NCI-H526 treated with DMSO at 0.1 percent for 48 hours (cell line): ENCODE data around the gene IFNGR1.

Source experiments
- DNase-seq: peaks from one replicate; lab custom pipeline; 2025; lab: John Stamatoyannopoulos, UW

Gene IFNGR1

DNA sequence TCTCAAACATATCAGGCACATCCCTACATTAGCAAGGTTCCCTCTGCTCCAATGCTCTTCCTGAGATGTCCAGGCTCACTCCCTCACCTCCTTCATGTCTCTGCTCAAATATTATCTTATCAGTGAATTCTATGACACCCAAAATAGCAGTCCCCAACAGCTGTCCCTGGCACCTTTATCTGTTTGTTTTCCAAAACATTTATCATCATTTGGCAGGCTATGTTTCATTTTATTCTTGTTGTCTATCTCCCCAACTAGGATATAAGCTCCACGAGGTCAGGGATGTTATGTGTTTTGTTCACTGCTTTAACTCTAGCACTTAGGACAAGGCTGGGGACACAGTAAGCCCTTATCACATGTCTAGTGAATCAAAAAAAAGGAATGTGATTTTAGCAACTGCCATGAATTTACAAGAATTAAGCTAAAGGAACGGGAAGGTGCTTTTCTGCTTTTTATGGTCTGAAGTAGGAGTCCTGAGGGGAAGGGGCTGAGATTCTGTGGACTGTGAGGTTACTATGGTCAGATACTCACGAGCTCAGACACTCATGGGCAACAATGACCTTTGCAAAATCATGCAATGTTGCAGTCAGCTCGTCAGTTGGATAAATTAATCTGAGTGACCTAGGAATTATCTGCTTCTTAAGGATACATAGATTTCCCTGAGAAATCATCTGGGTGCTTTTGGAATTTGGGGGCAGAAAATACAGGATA lies 43.9 kb downstream of the IFNGR1 start:
- DNase-seq, result no peak

DNA sequence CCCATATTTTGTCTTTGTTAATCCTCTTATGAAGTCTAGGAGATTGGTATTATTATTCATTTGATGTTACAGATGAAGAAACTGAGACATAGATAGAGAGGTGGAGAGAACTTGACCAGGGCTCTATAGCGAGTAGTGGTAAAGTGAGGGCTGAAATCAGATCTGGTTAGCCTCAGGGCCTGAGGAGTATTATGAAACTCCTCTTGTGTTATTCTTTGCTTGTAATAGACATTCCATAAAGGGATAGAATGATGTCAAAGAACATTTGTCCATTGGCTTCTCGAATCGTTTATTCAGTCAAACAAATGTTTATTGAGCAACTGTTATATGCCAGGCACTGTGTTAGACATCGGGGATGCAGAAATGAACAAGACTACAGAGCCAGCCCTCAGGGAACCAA lies 45.7 kb downstream of the IFNGR1 start, which contains the start of gene IL22RA2:
Gene IL22RA2, minus strand, starts transcription at position 144 of the 400 bp plus-strand sequence. CDS start 11,895 bp downstream, outside the sequence.
- DNase-seq, result no peak

DNA sequence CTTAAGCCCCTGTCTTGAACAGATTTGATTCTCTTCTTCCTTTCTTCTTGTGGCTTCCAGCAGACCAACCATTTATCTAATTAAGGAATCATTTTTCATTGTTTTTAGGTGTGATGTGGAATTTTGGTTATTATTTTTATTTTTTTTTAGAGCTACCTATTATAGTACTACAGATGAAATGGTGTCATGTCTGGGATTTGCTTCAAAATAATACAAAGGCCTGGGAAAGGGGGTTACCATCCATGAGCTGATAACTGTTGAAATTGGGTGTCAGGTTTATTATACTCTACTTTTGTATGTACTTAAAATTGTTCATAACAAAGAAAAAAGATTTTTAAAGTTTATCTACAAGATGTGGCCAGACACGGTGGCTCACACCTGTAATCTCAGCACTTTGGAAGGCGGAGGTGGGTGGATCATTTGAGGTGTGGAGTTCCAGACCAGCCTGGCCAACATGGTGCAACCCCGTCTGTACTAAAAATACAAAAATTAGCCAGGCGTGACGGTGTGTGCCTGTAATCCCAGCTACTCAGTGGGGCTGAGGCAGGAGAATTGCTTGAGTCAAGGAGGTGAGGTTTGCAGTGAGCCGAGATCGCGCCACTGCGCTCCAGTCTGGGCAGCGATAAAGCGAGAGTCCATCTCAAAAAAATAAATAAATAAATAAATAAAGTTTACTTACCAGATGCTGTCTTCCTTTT lies 46.3 kb downstream of the IFNGR1 start:
- DNase-seq, result no peak

DNA sequence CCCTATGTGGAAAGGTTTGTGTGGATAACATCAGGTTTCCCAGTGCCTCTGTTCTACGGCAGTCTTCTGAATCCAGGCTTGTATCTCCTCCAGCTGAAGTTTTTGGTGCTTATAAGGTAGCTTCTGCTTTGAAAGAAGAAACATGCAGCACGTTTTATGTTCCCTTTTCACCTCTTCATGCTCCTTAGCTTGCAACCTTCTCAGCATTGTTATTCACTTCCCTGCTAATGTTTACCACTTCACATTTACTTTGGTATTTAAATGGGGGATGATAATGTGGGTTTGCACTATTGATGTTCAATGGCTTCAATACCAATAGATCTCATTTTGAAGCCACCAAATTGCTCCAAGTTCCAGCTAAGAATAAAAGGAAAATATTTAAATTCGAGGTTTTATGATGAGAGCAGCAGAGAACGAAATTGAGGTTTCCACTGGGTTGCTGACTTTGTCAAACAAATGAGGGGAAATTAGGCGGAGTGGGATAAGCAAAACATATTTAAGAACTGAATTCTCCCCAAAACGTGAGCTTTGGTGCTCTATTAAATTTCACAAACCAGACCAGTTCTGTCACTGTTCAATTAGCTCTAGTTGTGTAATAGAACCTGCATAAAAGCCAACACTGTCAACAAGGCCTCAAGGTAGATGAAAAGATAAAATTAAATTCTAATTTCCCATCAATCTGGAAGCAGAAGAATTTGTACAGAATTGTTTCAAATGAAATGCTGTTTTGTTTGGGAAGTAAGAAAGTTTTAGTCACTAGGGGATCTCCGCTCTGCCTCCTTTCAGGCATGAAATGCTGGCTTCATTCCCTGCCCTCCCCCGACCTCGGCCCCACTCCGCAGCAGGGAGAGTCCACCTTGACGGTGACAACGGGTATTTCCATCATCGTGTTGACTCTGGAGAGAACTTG lies 47.1 kb downstream of the IFNGR1 start:
- no peak for DNase-seq

DNA sequence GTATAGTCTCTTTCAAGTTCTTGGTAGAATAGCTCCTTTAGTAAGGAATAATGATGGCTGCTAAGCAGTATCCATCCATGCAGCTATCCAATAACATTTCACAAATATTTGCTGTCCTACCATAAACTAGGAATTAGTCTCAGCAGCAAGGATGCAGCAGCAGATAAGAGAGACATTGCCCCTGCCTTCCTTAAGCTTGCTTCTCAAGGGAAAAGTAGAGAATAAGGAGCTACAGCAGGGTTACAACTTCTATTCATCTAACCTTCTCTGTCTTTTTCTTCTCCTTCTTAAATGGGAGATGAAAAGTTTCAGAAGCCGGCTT lies 48.2 kb downstream of the IFNGR1 start:
- no peak for DNase-seq

DNA sequence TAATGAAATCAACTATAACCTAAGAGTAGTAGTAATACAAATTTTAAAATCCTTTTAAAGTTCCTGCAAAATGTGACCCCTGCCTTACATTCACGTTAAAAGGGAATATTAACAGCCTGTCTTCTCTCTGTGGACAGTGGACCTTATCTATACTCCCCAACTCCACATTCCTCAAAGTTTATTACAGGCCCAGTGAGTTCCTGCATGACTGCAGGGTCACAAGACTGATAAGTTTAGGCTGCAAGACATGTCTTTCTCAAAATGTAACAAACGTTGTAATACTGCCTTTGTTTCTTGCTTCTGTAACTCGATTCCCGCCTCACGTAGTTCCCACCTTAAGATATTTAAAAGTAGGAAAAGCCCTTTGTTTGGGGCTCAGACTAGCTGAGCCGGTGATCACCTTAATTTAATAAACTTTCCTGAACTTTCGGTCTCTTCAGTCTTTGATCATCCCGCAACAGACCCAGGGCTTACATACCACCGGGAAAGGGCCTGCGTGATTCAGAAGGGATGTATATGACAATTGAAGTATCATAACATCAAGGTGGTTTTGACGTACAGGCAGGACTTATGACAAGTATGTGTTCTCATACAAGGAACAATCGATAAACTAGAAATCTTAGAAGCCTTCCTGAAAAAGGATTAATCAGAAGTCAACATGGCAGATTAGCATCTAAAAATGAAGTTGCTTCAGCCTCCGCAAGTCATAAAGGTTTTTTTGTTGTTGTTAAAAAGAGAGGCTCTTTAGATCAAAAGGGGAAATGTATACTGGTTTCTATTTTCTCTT lies 48.7 kb downstream of the IFNGR1 start:
- no peak for DNase-seq

DNA sequence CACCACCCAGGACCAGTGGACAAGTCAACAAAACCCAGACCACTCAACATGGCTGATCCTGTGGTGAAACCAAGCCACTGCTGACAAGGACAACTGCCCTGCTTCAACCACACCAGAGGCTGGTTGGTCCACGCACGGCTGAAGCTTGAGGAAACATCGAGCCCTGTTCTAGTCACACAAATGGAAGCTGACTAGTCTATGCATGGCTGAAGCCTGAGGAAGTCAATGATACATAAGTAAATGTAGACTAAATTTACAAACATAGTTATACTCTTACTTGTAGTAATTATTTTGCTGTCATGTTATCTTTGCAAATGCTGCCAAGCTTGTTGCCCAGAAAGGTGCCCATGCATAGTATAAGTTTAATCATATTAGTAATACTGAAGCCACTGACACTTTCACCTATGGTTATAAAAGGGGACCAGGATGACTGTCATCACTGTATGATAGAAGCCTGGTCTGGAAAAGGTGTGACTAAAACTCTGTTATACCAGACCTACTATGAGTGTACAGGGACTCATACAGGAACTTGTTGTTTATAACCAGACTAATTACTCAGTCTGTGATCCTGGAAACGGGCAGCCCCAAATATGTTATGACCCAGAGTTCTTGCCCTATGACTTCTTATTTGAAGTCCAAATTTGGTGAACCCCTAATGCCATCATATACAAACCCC lies 51.3 kb downstream of the IFNGR1 start:
- DNase-seq, result no peak

DNA sequence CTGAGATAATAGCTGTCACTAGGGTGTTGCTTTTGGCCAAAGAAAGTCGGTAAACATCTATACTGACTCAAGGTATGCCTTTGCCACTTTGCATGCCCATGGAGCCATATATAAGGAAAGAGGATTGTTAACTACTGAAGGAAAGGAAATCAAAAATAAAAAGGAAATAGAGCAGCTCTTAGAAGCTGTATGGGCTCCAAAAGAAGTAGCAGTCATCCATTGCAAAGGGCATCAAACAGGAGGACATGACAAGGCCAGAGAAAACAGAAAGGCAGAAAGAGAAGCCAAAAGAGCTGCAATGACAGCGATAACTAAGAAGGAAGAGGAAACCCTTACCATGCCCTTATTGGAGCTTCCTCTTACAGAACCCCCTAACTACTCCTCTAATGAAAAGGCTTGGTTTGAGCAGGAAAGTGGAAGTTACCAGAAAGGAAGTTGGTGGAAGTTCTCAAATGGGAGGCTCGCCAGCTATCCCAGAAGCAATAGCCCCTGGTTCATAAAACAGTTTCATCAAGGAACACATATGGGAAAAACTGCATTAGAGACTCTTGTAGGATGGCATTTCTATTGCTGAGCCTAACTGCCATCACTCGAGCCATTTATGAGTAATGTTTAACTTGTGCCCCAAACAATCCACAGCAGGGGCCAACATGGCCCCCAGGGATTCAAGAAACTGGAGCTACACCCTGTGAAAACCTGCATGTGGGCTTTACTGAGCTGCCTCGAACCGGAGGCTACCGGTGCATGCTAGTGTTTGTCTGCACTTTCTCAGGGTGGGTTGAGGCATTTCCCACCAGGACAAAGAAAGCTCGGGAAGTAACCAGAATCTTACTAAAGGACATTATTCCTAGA lies 52.7 kb downstream of the IFNGR1 start:
- no peak for DNase-seq

DNA sequence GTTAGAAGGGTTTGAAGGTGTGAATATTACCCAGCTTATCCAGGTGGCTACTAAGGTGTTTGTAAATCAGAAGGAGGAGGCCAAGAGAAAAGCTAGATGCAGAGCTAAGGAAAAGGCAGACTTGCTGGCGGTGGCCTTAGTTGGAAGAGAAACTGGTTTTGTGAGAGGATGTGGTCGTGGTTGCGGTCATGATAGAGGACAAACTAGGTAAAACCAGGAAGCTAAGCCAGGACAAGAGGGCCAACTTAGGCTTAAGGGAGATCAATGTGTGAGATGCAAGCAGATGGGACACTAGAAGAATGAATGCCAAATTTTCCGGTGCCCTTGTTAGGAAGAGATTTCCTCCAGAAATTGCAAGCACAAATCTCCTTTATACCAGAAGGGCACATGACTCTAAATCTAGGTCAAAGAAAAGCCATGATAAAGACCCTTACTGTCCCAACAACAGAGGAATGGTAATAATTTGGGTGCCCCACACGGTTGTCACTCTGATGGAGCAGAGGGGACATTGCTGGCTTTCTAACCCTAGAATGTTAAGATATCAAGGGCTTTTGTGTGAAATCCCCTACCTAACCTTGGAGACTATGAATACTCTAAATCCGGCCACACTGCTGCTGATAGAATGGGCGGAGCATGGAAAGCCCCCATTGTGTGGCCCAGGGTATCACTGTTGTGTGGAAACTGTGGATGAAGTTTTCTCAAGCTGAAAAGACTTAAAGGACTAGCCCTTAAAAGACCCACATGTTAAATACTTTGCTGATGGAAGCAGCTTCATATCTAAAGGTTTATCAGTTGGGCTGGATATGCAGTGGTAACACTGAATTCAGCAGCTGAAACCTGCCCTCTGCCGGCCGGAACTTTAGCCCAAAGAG lies 53.6 kb downstream of the IFNGR1 start:
- peak; percentile 10 for DNase-seq

DNA sequence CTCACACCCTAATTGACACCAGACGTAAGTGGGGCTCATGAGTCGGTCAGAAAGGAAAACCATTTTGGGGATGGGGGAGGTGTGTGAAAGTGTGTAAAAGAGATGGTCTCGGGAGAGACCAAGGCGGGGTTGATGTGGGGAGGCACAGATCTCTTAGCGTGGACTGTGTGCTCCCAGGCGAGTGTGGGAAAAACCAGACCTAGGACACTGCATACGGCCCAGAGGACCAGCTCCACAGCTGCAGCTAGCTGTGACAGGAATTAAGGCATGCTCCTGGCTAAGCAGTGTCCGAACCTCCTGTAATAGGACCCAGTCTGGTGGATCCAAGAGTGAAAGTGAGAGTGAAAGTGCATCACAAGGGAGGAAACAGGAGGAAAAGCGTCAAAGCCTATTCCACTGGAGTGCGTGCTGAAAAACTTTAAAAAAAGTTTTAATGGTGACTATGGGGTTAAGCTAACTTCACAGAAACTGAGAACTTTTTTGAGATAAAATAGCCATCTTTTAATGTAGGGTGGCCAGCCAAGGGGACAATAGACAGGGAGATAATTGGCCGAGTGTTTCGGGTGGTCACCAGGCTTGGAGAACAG lies 55.4 kb downstream of the IFNGR1 start:
- no peak for DNase-seq

DNA sequence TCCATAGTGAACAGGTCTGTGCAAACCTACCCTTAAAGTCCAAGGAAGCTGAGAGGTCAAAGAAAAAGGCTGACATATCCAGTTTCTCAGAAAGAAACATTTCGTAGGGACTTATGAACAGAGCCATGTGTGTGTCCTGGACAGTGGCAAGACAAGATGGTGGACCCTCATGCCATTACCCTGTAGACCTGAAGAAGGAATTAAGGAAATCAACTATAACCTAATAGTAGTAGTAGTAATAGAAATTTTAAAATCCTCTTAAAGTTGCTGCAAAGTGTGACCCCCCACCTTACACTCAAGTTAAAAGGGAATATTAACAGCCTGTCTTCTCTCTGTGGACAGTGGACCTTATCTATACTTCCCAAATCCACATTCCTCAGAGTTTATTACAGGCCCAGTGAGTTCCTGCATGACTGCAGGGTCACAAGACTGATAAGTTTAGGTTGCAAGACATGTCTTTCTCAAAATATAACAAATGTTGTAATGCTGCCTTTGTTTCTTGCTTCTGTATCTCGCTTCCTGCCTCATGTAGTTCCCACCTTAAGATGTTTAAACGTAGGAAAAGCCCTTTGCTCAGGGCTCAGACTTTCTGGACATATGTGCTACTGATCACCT lies 56.4 kb downstream of the IFNGR1 start:
- DNase-seq, result no peak

DNA sequence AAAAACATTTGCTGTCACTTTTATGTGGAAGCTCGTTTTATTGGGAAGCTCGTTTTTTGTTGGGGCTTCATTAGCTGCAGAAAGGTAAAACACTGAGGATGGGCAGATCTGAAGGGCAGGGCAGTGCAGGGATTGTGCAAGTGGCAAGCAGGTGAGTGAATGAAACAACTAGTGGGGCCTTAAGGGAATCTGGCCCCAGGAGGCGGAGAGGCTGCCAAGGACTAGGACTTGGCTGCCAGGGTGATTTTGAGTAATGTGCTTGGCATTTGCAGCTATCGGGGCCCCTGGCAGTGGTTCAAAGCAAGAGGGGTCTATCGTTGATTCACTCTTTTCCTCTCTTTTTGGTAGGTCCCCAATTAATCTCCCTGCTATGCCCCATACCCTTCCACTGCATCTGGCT lies 57.2 kb downstream of the IFNGR1 start:
- no peak for DNase-seq

DNA sequence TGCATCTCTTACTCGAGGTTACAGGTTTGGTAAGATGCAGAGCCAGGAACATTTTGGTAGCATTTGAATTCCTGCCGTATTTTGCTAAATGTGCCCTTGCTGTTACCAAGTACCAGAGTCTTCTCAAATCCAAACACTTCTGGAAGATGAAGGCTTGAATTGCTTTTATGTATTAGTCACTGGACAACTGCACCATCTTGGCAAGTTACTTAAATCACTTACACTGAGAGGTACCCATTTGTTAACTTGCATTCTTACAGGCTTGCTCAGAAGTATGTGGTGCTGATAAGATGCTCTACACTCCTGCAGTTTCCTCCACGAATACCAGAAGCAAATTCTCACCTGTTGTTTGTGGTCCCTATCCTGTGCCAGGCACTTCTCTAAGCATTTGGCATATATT lies 58.4 kb downstream of the IFNGR1 start:
- DNase-seq, result no peak

DNA sequence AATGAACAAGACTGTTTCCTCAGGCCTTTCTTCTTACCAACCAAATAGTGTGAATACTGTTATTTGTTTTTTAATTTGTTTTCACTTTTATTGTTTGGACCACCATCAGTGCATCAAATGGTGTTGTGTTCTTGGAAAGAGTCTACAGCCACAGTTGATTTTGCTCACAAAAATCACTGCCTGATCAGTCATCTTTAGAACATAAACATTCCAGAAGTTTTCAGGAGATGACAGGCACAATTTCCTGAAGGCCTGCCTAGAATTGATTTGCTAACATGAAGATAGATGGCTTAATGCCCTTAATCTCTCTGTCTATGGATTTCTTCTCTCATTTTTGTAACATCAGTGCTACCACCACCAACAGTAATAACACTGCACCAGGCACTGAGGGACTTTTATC lies 59.3 kb downstream of the IFNGR1 start:
- DNase-seq, result no peak

DNA sequence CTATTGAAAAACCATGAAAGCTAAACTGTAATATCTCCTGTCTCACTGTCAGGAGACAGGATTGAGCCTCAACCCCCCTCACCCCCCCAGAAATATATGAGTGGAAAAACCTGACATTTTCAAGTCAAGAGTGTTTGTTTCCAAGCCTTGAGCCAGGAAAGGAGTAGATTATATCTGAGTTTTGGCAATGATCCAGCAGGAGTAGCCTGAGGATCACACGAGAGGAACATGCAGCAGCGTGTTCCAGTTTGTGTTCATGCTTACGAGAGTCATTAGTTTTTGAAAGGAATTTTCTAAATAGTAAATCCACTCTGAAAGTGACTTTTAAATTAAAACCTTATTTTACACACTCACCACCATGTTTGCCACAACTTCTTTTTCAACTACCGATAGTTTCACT lies 61.6 kb downstream of the IFNGR1 start:
- no peak for DNase-seq

DNA sequence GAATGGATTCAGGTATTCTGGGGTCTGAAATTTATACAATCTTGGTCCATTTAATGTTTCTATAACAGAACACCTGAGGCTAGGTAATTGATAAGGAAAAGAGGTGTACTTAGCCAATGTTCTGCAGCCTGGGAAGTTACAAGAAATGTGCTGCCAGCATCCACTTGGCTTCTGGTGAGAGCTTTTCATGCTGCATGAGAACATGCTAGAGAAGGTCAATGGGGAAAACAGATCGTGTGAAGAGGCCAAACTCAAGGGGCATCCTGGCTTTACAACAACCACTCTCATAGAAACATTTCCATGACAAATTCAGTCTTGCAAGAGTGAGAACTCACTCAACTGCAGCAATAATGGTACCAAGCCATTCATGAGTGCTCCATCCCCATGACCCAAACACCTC lies 62.5 kb downstream of the IFNGR1 start:
- no peak for DNase-seq

DNA sequence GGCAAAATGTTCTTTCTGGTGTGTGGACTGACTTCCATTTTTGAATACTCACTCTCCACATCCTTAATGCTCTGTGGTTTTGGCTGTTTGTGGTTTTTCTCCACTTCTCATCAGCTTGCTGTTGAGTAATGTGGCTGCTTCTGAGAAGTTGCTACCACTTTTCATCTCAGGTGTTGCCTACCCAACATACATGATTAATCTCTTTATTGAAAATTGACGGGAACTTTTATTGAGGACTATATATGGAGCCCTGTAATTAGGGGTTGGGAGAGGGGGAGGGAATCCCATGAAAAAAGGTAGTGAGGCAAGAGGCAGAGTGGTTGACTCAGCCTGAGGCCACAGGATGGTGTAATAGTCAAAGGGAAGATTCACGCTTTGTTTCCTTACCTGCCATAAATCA lies 63.4 kb downstream of the IFNGR1 start:
- DNase-seq, result no peak

DNA sequence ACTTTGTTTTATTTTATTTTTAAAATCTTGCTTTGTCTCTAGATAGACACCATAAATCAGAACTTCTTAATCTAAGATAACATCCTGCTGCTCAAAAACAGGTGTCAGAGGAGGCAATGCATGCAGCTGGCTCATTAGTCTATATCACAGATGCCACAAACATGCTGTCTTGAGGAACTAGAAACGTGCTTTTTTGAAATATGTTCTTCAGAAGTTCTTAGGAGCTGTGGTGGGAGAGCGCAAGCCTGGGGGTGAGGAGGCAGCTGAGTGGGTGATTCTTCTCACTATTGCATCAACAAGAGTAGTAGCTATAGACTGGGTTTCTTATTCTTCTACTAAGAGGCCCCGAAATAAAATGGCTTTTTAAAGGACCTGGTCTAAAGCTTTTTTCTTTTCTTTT lies 69.1 kb downstream of the IFNGR1 start:
- DNase-seq, result no peak

DNA sequence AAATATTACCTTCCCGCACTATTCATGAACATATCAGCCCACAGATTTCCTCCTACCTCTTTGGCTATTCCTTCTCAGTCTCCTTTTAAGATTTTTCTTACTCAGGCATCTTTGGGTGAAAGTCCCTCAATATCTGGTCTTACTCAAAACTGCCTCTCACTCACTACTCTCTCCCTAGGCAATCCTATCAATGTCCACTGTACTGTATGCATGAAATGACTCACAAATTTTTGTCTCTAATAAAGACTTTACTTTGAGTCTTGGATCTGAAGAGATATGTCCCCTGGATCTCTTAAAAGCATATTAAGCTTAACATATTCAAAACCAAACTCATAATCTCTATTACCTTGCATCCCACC lies 70.2 kb downstream of the IFNGR1 start:
- DNase-seq, result no peak
